ENCODE measurements around the gene HSPA14. TPM values are rescaled to one million over a fixed set of nuclear protein-coding genes. Genes with fewer than 3 reads are reported as not detected.

Gene HSPA14
- total and polyA plus RNA-seq, 10 donors = 11.6 to 24.1 (median 13.5) TPM

DNA sequence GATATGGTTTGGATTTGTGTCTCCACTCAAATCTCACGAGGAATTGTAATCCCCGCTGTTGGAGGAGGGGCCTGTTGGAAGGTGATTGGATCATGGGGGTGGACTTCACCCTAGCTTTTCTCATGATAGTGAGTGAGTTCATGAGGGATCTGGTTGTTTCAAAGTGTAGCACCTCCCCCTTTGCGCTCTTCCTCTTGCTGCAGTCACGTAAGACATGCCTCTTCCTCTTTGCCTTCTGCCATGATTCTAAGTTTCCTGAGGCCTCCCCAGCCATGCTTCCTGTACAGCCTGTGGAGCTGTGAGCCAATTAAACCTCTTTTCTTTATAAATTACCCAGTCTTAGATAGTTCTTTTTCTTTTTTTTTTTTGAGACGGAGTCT is 17.3 kb upstream of the HSPA14 start:
- Histone ChIP-seq H3K9me3 (no peaks in the 10 kb centered on the region), H3K36me3 (no peaks in the 10 kb centered on the region), H3K4me1 (peaks cover 0 to 10% (median 7%) of the 10 kb centered on the region in 6 donors), H3K27ac (no peak overlapping the region), H3K27me3 (replicated peaks in 1 of 7) (no peaks in the 10 kb centered on the region), H3K4me3 (no peak overlapping the region)
- DNase-seq = no peak
- intact Hi-C loops (cut with DNase I; ENCODE audit: low total_unique reads) = loop anchor here (5.0 kb wide), 1 partner anchor 278 kb away; no protein-coding TSS in a partner anchor
- 74 to 87% (median 81%) methylated on average over 5 of the region's 5 CpGs for WGBS, 5 donors
- TF ChIP-seq, protein P1, sequence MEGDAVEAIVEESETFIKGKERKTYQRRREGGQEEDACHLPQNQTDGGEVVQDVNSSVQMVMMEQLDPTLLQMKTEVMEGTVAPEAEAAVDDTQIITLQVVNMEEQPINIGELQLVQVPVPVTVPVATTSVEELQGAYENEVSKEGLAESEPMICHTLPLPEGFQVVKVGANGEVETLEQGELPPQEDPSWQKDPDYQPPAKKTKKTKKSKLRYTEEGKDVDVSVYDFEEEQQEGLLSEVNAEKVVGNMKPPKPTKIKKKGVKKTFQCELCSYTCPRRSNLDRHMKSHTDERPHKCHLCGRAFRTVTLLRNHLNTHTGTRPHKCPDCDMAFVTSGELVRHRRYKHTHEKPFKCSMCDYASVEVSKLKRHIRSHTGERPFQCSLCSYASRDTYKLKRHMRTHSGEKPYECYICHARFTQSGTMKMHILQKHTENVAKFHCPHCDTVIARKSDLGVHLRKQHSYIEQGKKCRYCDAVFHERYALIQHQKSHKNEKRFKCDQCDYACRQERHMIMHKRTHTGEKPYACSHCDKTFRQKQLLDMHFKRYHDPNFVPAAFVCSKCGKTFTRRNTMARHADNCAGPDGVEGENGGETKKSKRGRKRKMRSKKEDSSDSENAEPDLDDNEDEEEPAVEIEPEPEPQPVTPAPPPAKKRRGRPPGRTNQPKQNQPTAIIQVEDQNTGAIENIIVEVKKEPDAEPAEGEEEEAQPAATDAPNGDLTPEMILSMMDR (IDR thresholded peaks at IDR 0.05 in 8 of 11, conservative IDR thresholded peaks at IDR 0.05 in 3 of 11) = no peak
- TF ChIP-seq POLR2AphosphoS5 (IDR thresholded peaks at IDR 0.05) (no peak), POLR2A (IDR thresholded peaks at IDR 0.05) (no peak)

DNA sequence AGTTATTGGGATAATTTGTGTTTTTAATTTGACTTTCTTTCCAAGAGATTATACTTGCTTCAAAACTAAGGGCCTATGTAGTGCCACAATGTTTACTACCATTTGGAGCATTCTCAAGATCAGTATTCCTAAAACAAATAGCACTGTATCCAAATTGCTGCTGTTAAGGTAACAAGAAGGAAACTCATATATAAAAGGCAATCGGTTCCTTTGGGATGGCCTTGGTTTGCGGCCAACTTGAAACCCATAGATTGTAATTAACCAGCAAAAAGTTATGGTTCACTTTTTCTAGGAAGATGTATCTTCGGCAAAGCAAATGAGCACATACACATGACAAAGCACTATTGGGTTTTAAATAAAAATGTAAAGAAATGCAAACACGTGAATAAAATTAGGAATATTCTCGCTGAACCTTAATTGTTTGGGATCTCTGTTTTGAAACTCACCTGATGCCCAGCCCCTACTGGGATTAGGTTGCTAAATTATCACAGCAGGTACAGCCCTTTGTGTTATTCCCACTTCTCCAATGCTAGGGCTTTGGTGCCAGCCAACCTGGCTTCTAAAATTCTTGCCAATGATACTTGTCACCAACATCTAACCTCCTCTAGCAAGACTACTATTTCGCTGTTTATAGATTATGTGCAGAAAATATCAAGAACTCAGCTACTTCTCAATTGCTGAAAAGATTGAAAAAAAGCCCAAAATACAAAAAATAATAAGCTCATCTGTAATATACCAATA is 16.3 kb upstream of the HSPA14 start:
- intact Hi-C loops (cut with DNase I; ENCODE audit: low total_unique reads) = loop anchor here (5.0 kb wide), 1 partner anchor 280 kb away; no protein-coding TSS in a partner anchor
- H3K36me3 ChIP-seq = no peaks in the 10 kb centered on the region
- TF ChIP-seq POLR2AphosphoS5 (IDR thresholded peaks at IDR 0.05) (no peak), POLR2A (IDR thresholded peaks at IDR 0.05) (no peak)
- TF ChIP-seq, protein P1 (IDR thresholded peaks at IDR 0.05 in 8 of 11, conservative IDR thresholded peaks at IDR 0.05 in 3 of 11) = no peak
- DNase-seq = no peak
- WGBS, 5 donors = 75 to 88% (median 82%) methylated on average over 6 of the region's 6 CpGs
- H3K9me3 ChIP-seq = no peaks in the 10 kb centered on the region
- no peaks in the 10 kb centered on the region for H3K27me3 ChIP-seq (replicated peaks in 1 of 7)
- no peak overlapping the region for H3K27ac ChIP-seq
- no peak overlapping the region for H3K4me3 ChIP-seq
- H3K4me1 ChIP-seq = peaks cover 0 to 15% (median 7%) of the 10 kb centered on the region in 6 donors

GRCh38 chr10:14822879-14823755 is 15.0 kb upstream of the HSPA14 start:
- Histone ChIP-seq H3K9me3 (no peaks in the 10 kb centered on the region), H3K4me1 (peaks cover 0 to 15% (median 7%) of the 10 kb centered on the region in 6 donors), H3K36me3 (no peaks in the 10 kb centered on the region), H3K27ac (no peak overlapping the region), H3K4me3 (no peak overlapping the region), H3K27me3 (replicated peaks in 1 of 7) (no peaks in the 10 kb centered on the region)
- 28 to 36% (median 35%) methylated on average over 3 of the region's 3 CpGs for WGBS, 5 donors
- no peak for TF ChIP-seq POLR2AphosphoS5 (IDR thresholded peaks at IDR 0.05)
- TF ChIP-seq, protein P1 (IDR thresholded peaks at IDR 0.05 in 8 of 11, conservative IDR thresholded peaks at IDR 0.05 in 3 of 11) = peak in 10 of 11 experiments; percentile 34 to 66 (median 53)
- intact Hi-C loops (cut with DNase I; ENCODE audit: low total_unique reads) = loop anchor here (5.0 kb wide), 1 partner anchor 281 kb away; no protein-coding TSS in a partner anchor
- DNase-seq = no peak
